Measurements from ENCODE around the gene DRC3. TPM values are rescaled to one million over a fixed set of nuclear protein-coding genes. Genes with fewer than 3 reads are reported as not detected.

DRC3 gene
- total RNA-seq (not detected), polyA plus RNA-seq (not detected)

- Histone ChIP-seq H3K36me3 (ENCODE audit: control insufficient read depth, insufficient read depth, low read length) (no peaks in the 10 kb centered on the region), H3K27ac (ENCODE audit: insufficient read depth, low read length, poor library complexity, severe bottlenecking) (peak within 1 kb of the TSS; percentile 82), H3K4me1 (ENCODE audit: control insufficient read depth, insufficient read depth, low read length, poor library complexity, severe bottlenecking) (peaks cover 32% of the 10 kb centered on the region), H3K4me3 (ENCODE audit: low read depth, low read length) (peak within 1 kb of the TSS; percentile 74), H3K27me3 (ENCODE audit: control insufficient read depth, insufficient read depth, low read length) (no peaks in the 10 kb centered on the region), H3K9me3 (ENCODE audit: control insufficient read depth in 2 of 2, low read length in 2 of 2) (no peaks in the 10 kb centered on the region)
- ATAC-seq (ENCODE audit: low read depth in 2 of 2) (peak; percentile 94), DNase-seq (peak; percentile 100)
- Mint-ChIP-seq H3K27ac (peak within 1 kb of the TSS; percentile 95 to 97 (median 95)), H3K4me1 (peaks cover 7 to 52% (median 32%) of the 10 kb centered on the region in 4 donors), H3K27me3 (peaks cover 9% of the 10 kb centered on the region), H3K36me3 (no peaks in the 10 kb centered on the region), H3K9me3 (no peaks in the 10 kb centered on the region), H3K4me3 (peak within 1 kb of the TSS; percentile 93 to 98 (median 98))
Measured at GRCh38 chr17:17972126-17972951, at the start of gene DRC3, which contains the start of gene TOM1L2. DRC3 (plus strand) TSS chr17:17972862; CDS start chr17:17977599, 4,737 bp downstream. TOM1L2 (minus strand) TSS chr17:17972400; CDS start chr17:17972313, 87 bp downstream.

GRCh38 chr17:17924131-17924856, 48.4 kb upstream of the DRC3 start:
- Mint-ChIP-seq H3K4me3 (no peak overlapping the region), H3K27ac (peak overlapping the region in 1 of 3 donors; percentile 9), H3K9me3 (no peaks in the 10 kb centered on the region), H3K36me3 (peaks cover 8% of the 10 kb centered on the region), H3K27me3 (no peaks in the 10 kb centered on the region), H3K4me1 (peaks cover 6 to 47% (median 20%) of the 10 kb centered on the region in 4 donors)
- no peak overlapping the region for H3K4me3 ChIP-seq (ENCODE audit: low read depth, low read length)
- H3K36me3 ChIP-seq (ENCODE audit: control insufficient read depth, insufficient read depth, low read length), result peaks cover 5% of the 10 kb centered on the region
- H3K4me1 ChIP-seq (ENCODE audit: control insufficient read depth, insufficient read depth, low read length, poor library complexity, severe bottlenecking), result no peaks in the 10 kb centered on the region
- H3K27me3 ChIP-seq (ENCODE audit: control insufficient read depth, insufficient read depth, low read length), result no peaks in the 10 kb centered on the region
- DNase-seq, result no peak
- ATAC-seq (ENCODE audit: low read depth in 2 of 2), result no peak
- H3K27ac ChIP-seq (ENCODE audit: insufficient read depth, low read length, poor library complexity, severe bottlenecking), result no peak overlapping the region
- H3K9me3 ChIP-seq (ENCODE audit: control insufficient read depth in 2 of 2, low read length in 2 of 2), result no peaks in the 10 kb centered on the region

- H3K4me3 ChIP-seq (ENCODE audit: low read depth, low read length), result no peak overlapping the region
- no peaks in the 10 kb centered on the region for H3K4me1 ChIP-seq (ENCODE audit: control insufficient read depth, insufficient read depth, low read length, poor library complexity, severe bottlenecking)
- Mint-ChIP-seq H3K4me1 (peaks cover 5 to 47% (median 21%) of the 10 kb centered on the region in 4 donors), H3K27me3 (no peaks in the 10 kb centered on the region), H3K4me3 (no peak overlapping the region), H3K27ac (peak overlapping the region in 1 of 3 donors; percentile 7), H3K36me3 (peaks cover 8% of the 10 kb centered on the region), H3K9me3 (no peaks in the 10 kb centered on the region)
- H3K27me3 ChIP-seq (ENCODE audit: control insufficient read depth, insufficient read depth, low read length), result no peaks in the 10 kb centered on the region
- DNase-seq, result no peak
- H3K36me3 ChIP-seq (ENCODE audit: control insufficient read depth, insufficient read depth, low read length), result peaks cover 5% of the 10 kb centered on the region
- no peaks in the 10 kb centered on the region for H3K9me3 ChIP-seq (ENCODE audit: control insufficient read depth in 2 of 2, low read length in 2 of 2)
- no peak overlapping the region for H3K27ac ChIP-seq (ENCODE audit: insufficient read depth, low read length, poor library complexity, severe bottlenecking)
- no peak for ATAC-seq (ENCODE audit: low read depth in 2 of 2)
Measured at GRCh38 chr17:17924857-17925250, 47.8 kb upstream of the DRC3 start.

- H3K9me3 ChIP-seq (ENCODE audit: control insufficient read depth in 2 of 2, low read length in 2 of 2), result no peaks in the 10 kb centered on the region
- DNase-seq, result no peak
- Mint-ChIP-seq H3K4me1 (peaks cover 5 to 45% (median 19%) of the 10 kb centered on the region in 4 donors), H3K4me3 (no peak overlapping the region), H3K36me3 (peaks cover 6% of the 10 kb centered on the region), H3K9me3 (no peaks in the 10 kb centered on the region), H3K27me3 (no peaks in the 10 kb centered on the region), H3K27ac (peak overlapping the region in 1 of 3 donors; percentile 8)
- peaks cover 5% of the 10 kb centered on the region for H3K36me3 ChIP-seq (ENCODE audit: control insufficient read depth, insufficient read depth, low read length)
- no peak overlapping the region for H3K4me3 ChIP-seq (ENCODE audit: low read depth, low read length)
- no peaks in the 10 kb centered on the region for H3K4me1 ChIP-seq (ENCODE audit: control insufficient read depth, insufficient read depth, low read length, poor library complexity, severe bottlenecking)
- H3K27me3 ChIP-seq (ENCODE audit: control insufficient read depth, insufficient read depth, low read length), result no peaks in the 10 kb centered on the region
- no peak for ATAC-seq (ENCODE audit: low read depth in 2 of 2)
- no peak overlapping the region for H3K27ac ChIP-seq (ENCODE audit: insufficient read depth, low read length, poor library complexity, severe bottlenecking)
Measured at GRCh38 chr17:17926036-17926435, 46.6 kb upstream of the DRC3 start.

- Histone ChIP-seq H3K9me3 (ENCODE audit: control insufficient read depth in 2 of 2, low read length in 2 of 2) (no peaks in the 10 kb centered on the region), H3K4me3 (ENCODE audit: low read depth, low read length) (no peak overlapping the region), H3K36me3 (ENCODE audit: control insufficient read depth, insufficient read depth, low read length) (peaks cover 5% of the 10 kb centered on the region), H3K27ac (ENCODE audit: insufficient read depth, low read length, poor library complexity, severe bottlenecking) (no peak overlapping the region), H3K4me1 (ENCODE audit: control insufficient read depth, insufficient read depth, low read length, poor library complexity, severe bottlenecking) (no peaks in the 10 kb centered on the region), H3K27me3 (ENCODE audit: control insufficient read depth, insufficient read depth, low read length) (no peaks in the 10 kb centered on the region)
- H3K4me1 Mint-ChIP-seq, result peaks cover 10 to 47% (median 22%) of the 10 kb centered on the region in 4 donors
- no peaks in the 10 kb centered on the region for H3K9me3 Mint-ChIP-seq
- H3K36me3 Mint-ChIP-seq, result peaks cover 3% of the 10 kb centered on the region
- no peak for ATAC-seq (ENCODE audit: low read depth in 2 of 2)
- H3K27me3 Mint-ChIP-seq, result no peaks in the 10 kb centered on the region
- H3K27ac Mint-ChIP-seq, result peak overlapping the region in 1 of 3 donors; percentile 8
- no peak for DNase-seq
- no peak overlapping the region for H3K4me3 Mint-ChIP-seq
Measured at GRCh38 chr17:17926840-17927449, 45.7 kb upstream of the DRC3 start.

- DNase-seq, result no peak
- no peak overlapping the region for H3K4me3 ChIP-seq (ENCODE audit: low read depth, low read length)
- peaks cover 5% of the 10 kb centered on the region for H3K36me3 ChIP-seq (ENCODE audit: control insufficient read depth, insufficient read depth, low read length)
- peaks cover 3% of the 10 kb centered on the region for H3K36me3 Mint-ChIP-seq
- no peak for ATAC-seq (ENCODE audit: low read depth in 2 of 2)
- peaks cover 10 to 49% (median 22%) of the 10 kb centered on the region in 4 donors for H3K4me1 Mint-ChIP-seq
- H3K4me1 ChIP-seq (ENCODE audit: control insufficient read depth, insufficient read depth, low read length, poor library complexity, severe bottlenecking), result no peaks in the 10 kb centered on the region
- H3K9me3 Mint-ChIP-seq, result no peaks in the 10 kb centered on the region
- H3K9me3 ChIP-seq (ENCODE audit: control insufficient read depth in 2 of 2, low read length in 2 of 2), result no peaks in the 10 kb centered on the region
- H3K4me3 Mint-ChIP-seq, result no peak overlapping the region
- H3K27ac ChIP-seq (ENCODE audit: insufficient read depth, low read length, poor library complexity, severe bottlenecking), result no peak overlapping the region
- H3K27me3 ChIP-seq (ENCODE audit: control insufficient read depth, insufficient read depth, low read length), result no peaks in the 10 kb centered on the region
- H3K27ac Mint-ChIP-seq, result peak overlapping the region in 1 of 3 donors; percentile 30
- H3K27me3 Mint-ChIP-seq, result no peaks in the 10 kb centered on the region
Measured at GRCh38 chr17:17928398-17929287, 44.0 kb upstream of the DRC3 start.

Data from CD4-positive, CD25-positive, alpha-beta regulatory T cell (primary cell).